ENCODE measurements around the gene OR6C76. TPM values are rescaled to one million over a fixed set of nuclear protein-coding genes. Genes with fewer than 3 reads are reported as not detected.
"Not testable (repeated sequence)": the region's sequence is repeated elsewhere in the genome, so short reads cannot be mapped to it uniquely, and the experiment has no call there.

The OR6C76 gene
- not detected for total RNA-seq

DNA sequence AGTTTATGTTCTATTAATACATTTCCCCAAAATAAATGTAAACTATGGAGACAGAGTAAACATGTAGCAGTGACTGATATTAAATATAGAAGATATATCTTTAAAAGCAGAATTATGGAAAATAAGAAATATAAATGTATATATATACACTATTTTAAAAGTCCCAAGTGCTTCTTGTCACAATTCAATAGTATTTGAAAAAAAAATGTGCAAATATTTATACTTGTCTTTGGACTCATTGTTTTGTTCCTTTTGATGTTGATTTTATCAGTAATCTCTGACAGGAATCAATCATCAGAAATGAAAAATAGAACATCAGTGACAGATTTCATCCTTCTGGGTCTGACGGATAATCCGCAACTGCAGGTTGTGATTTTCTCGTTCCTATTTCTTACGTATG lies at the start of gene OR6C76:
Gene OR6C76 (plus strand): TSS at position 301 of the 400 bp plus-strand sequence. CDS start 0 bp downstream, at position 301.
- no peak for DNase-seq
- Mint-ChIP-seq H3K36me3 (ENCODE audit: low read depth) (no peaks in the 10 kb centered on the region), H3K27ac (no peak within 1 kb of the TSS), H3K27me3 (peaks cover 4% of the 10 kb centered on the region), H3K4me3 (no peak within 1 kb of the TSS), H3K4me1 (no peaks in the 10 kb centered on the region), H3K9me3 (no peaks in the 10 kb centered on the region)
- ChIA-PET POLR2A (no interaction called here), CTCF (no interaction called here)

GRCh38 chr12:55385891-55386290 lies 40.2 kb upstream of the OR6C76 start:
- H3K36me3 Mint-ChIP-seq (ENCODE audit: low read depth), result no peaks in the 10 kb centered on the region
- ChIA-PET CTCF (no interaction called here), POLR2A (no interaction called here)
- no peak overlapping the region for H3K27ac Mint-ChIP-seq
- no peak overlapping the region for H3K4me3 Mint-ChIP-seq
- no peaks in the 10 kb centered on the region for H3K4me1 Mint-ChIP-seq
- H3K27me3 Mint-ChIP-seq, result peaks cover 4% of the 10 kb centered on the region
- no peak for DNase-seq
- no peaks in the 10 kb centered on the region for H3K9me3 Mint-ChIP-seq

- H3K9me3 Mint-ChIP-seq, result no peaks in the 10 kb centered on the region
- H3K27ac Mint-ChIP-seq, result no peak overlapping the region
- H3K27me3 Mint-ChIP-seq, result peaks cover 5% of the 10 kb centered on the region
- H3K4me1 Mint-ChIP-seq, result no peaks in the 10 kb centered on the region
- no peak overlapping the region for H3K4me3 Mint-ChIP-seq
- no peak for DNase-seq
- POLR2A ChIA-PET, result no interaction called here
- CTCF ChIA-PET, result no interaction called here
- no peaks in the 10 kb centered on the region for H3K36me3 Mint-ChIP-seq (ENCODE audit: low read depth)
Observed at GRCh38 chr12:55392032-55392795, 33.8 kb upstream of the OR6C76 start.

- Mint-ChIP-seq H3K4me1 (no peaks in the 10 kb centered on the region), H3K27me3 (peaks cover 14% of the 10 kb centered on the region), H3K9me3 (no peaks in the 10 kb centered on the region), H3K36me3 (ENCODE audit: low read depth) (no peaks in the 10 kb centered on the region), H3K27ac (no peak overlapping the region), H3K4me3 (no peak overlapping the region)
- ChIA-PET POLR2A (no interaction called here), CTCF (no interaction called here)
- DNase-seq, result no peak
Observed at GRCh38 chr12:55396326-55396725, 29.7 kb upstream of the OR6C76 start.

DNA sequence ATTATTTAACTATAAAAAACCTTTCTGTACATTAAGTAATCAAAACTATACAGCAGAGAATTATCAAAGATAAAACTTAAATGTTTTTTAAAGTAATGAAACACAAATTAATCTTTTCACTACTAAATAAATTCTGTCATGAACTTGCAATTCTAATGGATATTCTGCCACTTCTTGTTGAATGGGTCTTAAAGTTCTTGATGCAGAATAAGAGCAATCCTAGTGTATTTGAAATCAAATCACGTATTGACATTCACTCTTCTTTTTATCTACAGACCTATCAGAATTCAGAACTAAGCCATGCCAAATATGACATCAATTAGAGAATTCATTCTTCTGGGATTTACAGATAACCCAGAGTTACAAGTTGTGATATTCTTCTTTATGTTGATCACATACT lies 25.8 kb upstream of the OR6C76 start, which contains the start of gene OR6C65:
Gene OR6C65 (plus strand): TSS at position 301 of the 400 bp plus-strand sequence. CDS start 0 bp downstream, at position 301.
- Mint-ChIP-seq H3K27ac (no peak within 1 kb of the TSS), H3K27me3 (peaks cover 24% of the 10 kb centered on the region), H3K4me1 (no peaks in the 10 kb centered on the region), H3K4me3 (no peak within 1 kb of the TSS), H3K9me3 (no peaks in the 10 kb centered on the region), H3K36me3 (ENCODE audit: low read depth) (no peaks in the 10 kb centered on the region)
- CTCF ChIA-PET, result no interaction called here
- no peak for DNase-seq
- POLR2A ChIA-PET, result no interaction called here

DNA sequence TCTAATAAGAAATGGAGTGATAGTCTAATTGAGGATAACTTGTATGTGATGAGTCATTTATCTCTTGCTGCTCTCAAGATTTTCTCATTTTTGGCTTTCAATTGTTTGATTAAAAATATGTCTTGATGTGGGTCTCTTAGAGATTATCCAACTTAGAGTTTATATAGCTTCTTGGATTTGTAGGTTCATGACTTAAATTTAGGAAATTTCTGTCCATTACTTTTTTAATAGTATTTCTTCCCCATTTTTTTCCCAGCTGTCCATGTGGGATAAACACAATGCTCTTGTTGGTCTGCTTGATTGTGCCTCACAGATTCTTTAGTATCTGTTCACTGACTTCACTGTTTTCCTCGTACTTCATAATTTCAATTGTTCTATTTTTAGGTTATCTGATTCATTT lies 18.2 kb upstream of the OR6C76 start:
- Mint-ChIP-seq H3K9me3 (no peaks in the 10 kb centered on the region), H3K27ac (no peak overlapping the region)
- POLR2A ChIA-PET, result no interaction called here

DNA sequence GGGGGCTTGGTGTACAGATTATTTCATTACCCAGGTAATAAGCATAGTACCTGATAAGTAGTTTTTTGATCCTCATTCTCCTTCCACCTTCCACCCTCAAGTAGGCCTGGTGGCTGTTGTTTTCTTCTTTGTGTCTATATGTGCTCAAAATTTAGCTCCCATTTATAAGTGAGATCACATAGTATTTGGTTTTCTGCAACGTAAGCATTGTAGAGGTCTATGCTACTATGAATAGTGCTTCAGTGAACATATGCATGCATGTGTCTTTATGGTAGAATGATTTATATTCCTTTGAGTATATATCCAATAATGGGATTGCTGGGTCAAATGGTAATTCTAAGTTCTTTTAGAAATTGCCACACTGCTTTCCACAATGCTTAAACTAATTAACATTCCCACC lies 16.9 kb upstream of the OR6C76 start:
- DNase-seq; H3K4me3 Mint-ChIP-seq; H3K9me3 Mint-ChIP-seq; H3K4me1 Mint-ChIP-seq; POLR2A ChIA-PET; CTCF ChIA-PET; H3K27ac Mint-ChIP-seq; H3K36me3 Mint-ChIP-seq (ENCODE audit: low read depth): not testable (repeated sequence)
- peaks cover 18% of the 10 kb centered on the region for H3K27me3 Mint-ChIP-seq

More for the DNA sequence above, 18.2 kb upstream of the OR6C76 start:
- no peak for DNase-seq
- Mint-ChIP-seq H3K36me3 (ENCODE audit: low read depth) (no peaks in the 10 kb centered on the region), H3K4me3 (no peak overlapping the region), H3K4me1 (no peaks in the 10 kb centered on the region), H3K27me3 (peaks cover 19% of the 10 kb centered on the region)
- CTCF ChIA-PET, result no interaction called here

- DNase-seq; POLR2A ChIA-PET; CTCF ChIA-PET; H3K9me3 Mint-ChIP-seq; H3K4me1 Mint-ChIP-seq; H3K27ac Mint-ChIP-seq; H3K4me3 Mint-ChIP-seq; H3K36me3 Mint-ChIP-seq (ENCODE audit: low read depth): not testable (repeated sequence)
- peaks cover 31% of the 10 kb centered on the region for H3K27me3 Mint-ChIP-seq
Observed at GRCh38 chr12:55412138-55412537, 13.9 kb upstream of the OR6C76 start.

GRCh38 chr12:55413498-55414388 lies 12.3 kb upstream of the OR6C76 start:
- H3K9me3 Mint-ChIP-seq; H3K4me1 Mint-ChIP-seq; H3K27ac Mint-ChIP-seq; POLR2A ChIA-PET; CTCF ChIA-PET; H3K4me3 Mint-ChIP-seq; DNase-seq; H3K36me3 Mint-ChIP-seq (ENCODE audit: low read depth): not testable (repeated sequence)
- H3K27me3 Mint-ChIP-seq, result peaks cover 30% of the 10 kb centered on the region

GRCh38 chr12:55414396-55414823 lies 11.6 kb upstream of the OR6C76 start:
- POLR2A ChIA-PET; H3K9me3 Mint-ChIP-seq; H3K4me1 Mint-ChIP-seq; DNase-seq; H3K36me3 Mint-ChIP-seq (ENCODE audit: low read depth); H3K27ac Mint-ChIP-seq; CTCF ChIA-PET; H3K4me3 Mint-ChIP-seq: not testable (repeated sequence)
- H3K27me3 Mint-ChIP-seq, result peaks cover 34% of the 10 kb centered on the region

- POLR2A ChIA-PET, H3K4me3 Mint-ChIP-seq: not testable (repeated sequence)
- H3K27me3 Mint-ChIP-seq, result peaks cover 34% of the 10 kb centered on the region
Observed at GRCh38 chr12:55414889-55415288, 11.2 kb upstream of the OR6C76 start.

GRCh38 chr12:55416961-55417360 lies 9.1 kb upstream of the OR6C76 start:
- CTCF ChIA-PET, result no interaction called here
- POLR2A ChIA-PET, result no interaction called here
- no peaks in the 10 kb centered on the region for H3K36me3 Mint-ChIP-seq (ENCODE audit: low read depth)
- no peak overlapping the region for H3K4me3 Mint-ChIP-seq
- H3K27ac Mint-ChIP-seq, result no peak overlapping the region
- no peak for DNase-seq
- H3K27me3 Mint-ChIP-seq, result peaks cover 34% of the 10 kb centered on the region
- no peaks in the 10 kb centered on the region for H3K4me1 Mint-ChIP-seq
- H3K9me3 Mint-ChIP-seq, result no peaks in the 10 kb centered on the region

More at GRCh38 chr12:55414889-55415288, 11.2 kb upstream of the OR6C76 start:
- H3K27ac Mint-ChIP-seq; DNase-seq; CTCF ChIA-PET; H3K4me1 Mint-ChIP-seq; H3K9me3 Mint-ChIP-seq; H3K36me3 Mint-ChIP-seq (ENCODE audit: low read depth): not testable (repeated sequence)

DNA sequence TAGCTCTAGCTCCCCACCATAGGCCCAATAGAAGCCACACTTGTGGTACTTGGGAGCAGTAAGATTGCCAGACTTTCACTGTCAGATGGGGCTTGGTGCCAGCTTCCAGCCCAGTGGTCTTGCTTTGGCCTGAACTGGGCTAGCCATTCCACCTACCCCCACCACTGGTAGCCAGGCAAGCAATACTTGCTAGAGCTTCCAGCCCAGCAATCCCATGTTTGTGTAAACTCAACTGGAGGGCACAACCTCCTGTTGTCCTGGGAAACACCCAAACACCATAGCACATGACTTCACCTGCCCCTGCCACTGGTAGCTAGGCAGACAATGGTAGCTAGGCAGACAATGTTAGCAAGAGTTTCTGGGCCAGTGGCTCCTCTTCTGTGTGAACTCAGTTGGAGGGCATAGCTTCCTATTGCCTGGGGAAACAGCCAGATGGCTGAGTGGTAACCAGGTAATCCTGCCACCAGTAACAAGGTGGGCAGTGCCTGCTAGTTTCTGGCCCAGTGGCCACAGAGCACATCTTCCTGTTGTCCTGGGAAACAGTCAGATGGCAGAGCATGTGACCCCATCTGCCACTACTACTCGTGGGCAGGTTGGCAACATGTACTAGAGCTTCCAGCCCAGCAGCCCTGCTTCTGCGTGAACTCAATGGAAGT lies 5.6 kb upstream of the OR6C76 start:
- no peaks in the 10 kb centered on the region for H3K36me3 Mint-ChIP-seq (ENCODE audit: low read depth)
- ChIA-PET CTCF (no interaction called here), POLR2A (no interaction called here)
- no peak overlapping the region for H3K27ac Mint-ChIP-seq
- no peaks in the 10 kb centered on the region for H3K4me1 Mint-ChIP-seq
- no peak overlapping the region for H3K4me3 Mint-ChIP-seq
- no peaks in the 10 kb centered on the region for H3K9me3 Mint-ChIP-seq
- DNase-seq, result no peak
- H3K27me3 Mint-ChIP-seq, result peaks cover 30% of the 10 kb centered on the region
